Measurements from ENCODE around the gene SPC24.

- TF ChIP-seq CTCF (IDR thresholded peaks at IDR 0.05) (no peak), POLR2AphosphoS5 (IDR thresholded peaks at IDR 0.05) (no peak), POLR2A (IDR thresholded peaks at IDR 0.05) (no peak)
Measured at GRCh38 chr19:11171144-11171543, 15.6 kb upstream of the SPC24 start.

All from transverse colon (tissue), 4 donors.